Esophagus muscularis mucosa (tissue), 4 donors: ENCODE measurements around the gene EFTUD2. TPM values are rescaled to one million over a fixed set of nuclear protein-coding genes. Genes with fewer than 3 reads are reported as not detected.

Experiments used
- DNase-seq: peaks from one replicate; pipeline ENCODE4 v3.0.0-alpha.2; 2017; ENCODE audit errors: extremely low spot score
- H3K27ac ChIP-seq, 4 donors: fragments of 200-600 bp; sonication (generic); replicated peaks in 1 of 4; 1 replicate in 3 of 4; 2 replicates in 1 of 4; pipeline ENCODE4 v1.5.1; 2016 to 2019; ENCODE audit warnings: mild to moderate bottlenecking in 1 of 4
- H3K27me3 ChIP-seq, 4 donors: fragments of 200-600 bp; sonication (generic); one replicate each; pipeline versions ENCODE4 v1.5.1 to v1.6.0; 2016 to 2019
- H3K36me3 ChIP-seq, 4 donors: fragments of 200-600 bp; sonication (generic); one replicate each; pipeline ENCODE4 v1.5.1; 2016 to 2019
- H3K4me1 ChIP-seq, 4 donors: fragments of 200-600 bp; sonication (generic); one replicate each; pipeline ENCODE4 v1.5.1; 2016 to 2019
- H3K4me3 ChIP-seq, 4 donors: fragments of 200-600 bp; sonication (generic); 1 replicate in 2 of 4; 2 replicates in 2 of 4; pipeline ENCODE4 v1.5.1; 2016 to 2019; ENCODE audit warnings: mild to moderate bottlenecking in 4 of 4, moderate library complexity in 1 of 4
- H3K9me3 ChIP-seq, 4 donors: fragments of 200-600 bp; sonication (generic); 1 replicate in 3 of 4; 2 replicates in 1 of 4; pipeline ENCODE4 v1.5.1; 2016 to 2019
- CTCF ChIP-seq, 3 experiments: fragments of 200-600 bp in 2 of 3; fragments of 450-650 bp in 1 of 3; sonication (generic) in 2 of 3; IDR thresholded peaks; one replicate each; pipeline ENCODE4 v1.5.1; 2017 to 2019; ENCODE audit warnings: antibody characterized with exemption in 3 of 3, mild to moderate bottlenecking in 2 of 3, moderate library complexity in 1 of 3
- EP300 ChIP-seq: sonication (generic); formaldehyde crosslinking; IDR thresholded peaks from one replicate; pipeline ENCODE4 v1.6.1; 2017; ENCODE audit warnings: antibody characterized with exemption
- POLR2A ChIP-seq: fragments of 450-650 bp; IDR thresholded peaks from one replicate; pipeline ENCODE4 v1.6.1; 2017; ENCODE audit warnings: antibody characterized with exemption, moderate library complexity, mild to moderate bottlenecking, low read depth
- POLR2AphosphoS5 ChIP-seq, 2 donors: sonication (generic); formaldehyde crosslinking; IDR thresholded peaks; one replicate each; pipeline ENCODE4 v1.6.1; 2017; ENCODE audit warnings: antibody characterized with exemption in 2 of 2
- WGBS: methylation state at CpG from one replicate; pipeline ENCODE4 v1.1.5; 2018; 5-methylcytosine and 5-hydroxymethylcytosine counted together
- intact Hi-C: fragments of 100-400 bp; cut with DNase I; formaldehyde crosslinking; loops from one replicate; pipeline ENCODE4 v1.15.1; 2023
- total RNA-seq, 4 donors: library from RNA; depleted of rRNA; stranded (reverse); fragments of >200 nt; gene quantifications; one replicate each; pipeline versions ENCODE4 v1.1.0 to v1.2.1, GENCODE V29; 2016

The EFTUD2 gene
- total RNA-seq, 4 donors from 2014 or later, result 46.0 to 49.7 (median 48.3) TPM

DNA sequence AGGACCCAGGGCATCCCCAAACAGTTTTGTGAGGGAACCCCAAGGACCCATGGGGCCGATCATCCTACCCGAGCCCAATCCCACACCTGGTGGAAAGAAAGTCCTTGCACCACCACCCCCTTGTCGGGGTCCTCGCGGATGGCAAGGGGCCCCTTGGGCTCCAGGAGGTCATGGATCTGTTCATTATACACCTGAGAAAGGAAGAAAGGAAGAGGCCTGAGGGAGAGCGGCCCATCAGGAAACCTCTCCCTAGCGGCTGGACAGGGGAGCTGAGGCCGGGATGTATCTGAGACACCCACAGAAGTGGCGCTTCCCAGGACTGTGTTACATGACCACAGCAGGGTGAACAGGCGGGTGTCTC is 35.5 kb upstream of the EFTUD2 start:
- DNase-seq, result no peak
- intact Hi-C loops, result no loop called here
- Histone ChIP-seq H3K9me3 (no peaks in the 10 kb centered on the region), H3K27ac (no peak overlapping the region), H3K36me3 (no peaks in the 10 kb centered on the region), H3K4me3 (no peak overlapping the region), H3K27me3 (no peaks in the 10 kb centered on the region), H3K4me1 (peaks cover 0 to 3% (median under 1%) of the 10 kb centered on the region in 4 donors)
- TF ChIP-seq POLR2AphosphoS5 (IDR thresholded peaks at IDR 0.05) (no peak), POLR2A (no peak), EP300 (no peak), CTCF (IDR thresholded peaks at IDR 0.05) (no peak)
- WGBS, result 93% methylated on average over 8 of the region's 10 CpGs

DNA sequence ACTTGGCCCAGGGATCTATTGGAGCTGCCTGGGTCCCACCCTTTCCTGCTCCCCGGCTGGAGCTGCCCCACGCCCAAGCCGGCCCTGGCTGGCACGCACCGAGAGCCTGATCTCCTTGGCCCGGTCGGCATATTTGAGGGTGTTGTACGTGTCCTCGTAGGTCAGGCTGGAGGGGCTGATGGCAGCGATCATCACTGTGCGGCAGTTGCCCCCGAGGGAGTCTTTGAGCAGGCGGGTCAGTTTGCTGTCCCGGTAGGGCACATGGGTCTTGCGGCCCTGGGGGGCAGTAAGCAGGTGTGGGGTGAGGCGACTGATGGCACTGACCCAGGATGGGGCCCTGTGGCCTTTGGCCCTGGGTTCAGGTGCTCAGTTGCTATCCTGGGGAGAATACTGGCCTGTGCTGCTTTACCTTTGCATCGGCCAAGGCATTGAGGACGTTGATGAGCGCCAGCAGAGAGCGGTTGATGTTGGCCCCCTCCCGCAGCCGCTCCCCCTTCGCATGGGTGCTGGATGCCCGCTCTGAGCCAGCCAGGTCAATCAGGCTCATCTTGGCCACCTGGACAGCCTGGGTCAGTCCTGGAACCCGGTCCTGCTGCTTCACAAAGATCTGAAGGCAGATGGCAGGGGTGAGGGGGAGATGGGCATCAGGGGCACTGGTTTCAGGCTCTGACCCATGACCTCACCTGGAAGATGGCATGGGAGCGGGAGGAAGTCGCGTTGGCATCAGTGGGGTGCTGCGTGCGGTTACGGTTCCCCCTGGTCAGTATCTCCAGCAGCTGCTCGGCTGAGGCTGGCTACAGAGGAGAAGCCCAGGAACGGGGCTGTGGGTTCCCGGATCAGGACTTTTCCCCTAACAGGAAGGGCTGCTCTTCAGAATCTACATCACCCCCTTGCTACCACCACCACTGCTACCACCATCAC is 34.8 kb upstream of the EFTUD2 start:
- 98% methylated on average over 32 of the region's 34 CpGs for WGBS
- DNase-seq, result no peak
- no peak overlapping the region for H3K4me3 ChIP-seq
- intact Hi-C loops, result no loop called here
- no peaks in the 10 kb centered on the region for H3K36me3 ChIP-seq
- no peaks in the 10 kb centered on the region for H3K9me3 ChIP-seq
- H3K4me1 ChIP-seq, result no peaks in the 10 kb centered on the region
- H3K27ac ChIP-seq, result no peak overlapping the region
- TF ChIP-seq CTCF (IDR thresholded peaks at IDR 0.05) (no peak), EP300 (no peak)
- no peaks in the 10 kb centered on the region for H3K27me3 ChIP-seq

DNA sequence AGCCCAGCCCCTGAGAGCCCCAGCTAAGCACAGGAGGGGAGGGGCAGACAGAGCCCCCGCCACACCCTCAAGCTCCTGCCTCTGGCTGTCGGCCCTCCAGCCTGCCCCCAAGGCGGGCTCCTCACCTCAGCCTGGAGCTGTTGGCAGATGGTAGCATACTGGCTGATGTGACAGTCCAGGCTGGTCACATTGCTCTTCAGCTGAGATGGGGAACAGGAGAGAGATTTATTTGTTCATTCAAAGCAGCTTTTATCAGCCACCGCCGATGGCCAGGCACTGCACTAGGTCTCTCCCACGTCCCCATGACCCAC is 33.5 kb upstream of the EFTUD2 start:
- no peak overlapping the region for H3K4me3 ChIP-seq
- no peak overlapping the region for H3K27ac ChIP-seq
- no peaks in the 10 kb centered on the region for H3K4me1 ChIP-seq
- WGBS, result 96% methylated on average over 4 of the region's 6 CpGs
- no peaks in the 10 kb centered on the region for H3K9me3 ChIP-seq
- no peaks in the 10 kb centered on the region for H3K27me3 ChIP-seq
- intact Hi-C loops, result no loop called here
- TF ChIP-seq POLR2AphosphoS5 (IDR thresholded peaks at IDR 0.05) (no peak), POLR2A (no peak), EP300 (no peak), CTCF (IDR thresholded peaks at IDR 0.05) (no peak)
- no peaks in the 10 kb centered on the region for H3K36me3 ChIP-seq
- DNase-seq, result no peak

DNA sequence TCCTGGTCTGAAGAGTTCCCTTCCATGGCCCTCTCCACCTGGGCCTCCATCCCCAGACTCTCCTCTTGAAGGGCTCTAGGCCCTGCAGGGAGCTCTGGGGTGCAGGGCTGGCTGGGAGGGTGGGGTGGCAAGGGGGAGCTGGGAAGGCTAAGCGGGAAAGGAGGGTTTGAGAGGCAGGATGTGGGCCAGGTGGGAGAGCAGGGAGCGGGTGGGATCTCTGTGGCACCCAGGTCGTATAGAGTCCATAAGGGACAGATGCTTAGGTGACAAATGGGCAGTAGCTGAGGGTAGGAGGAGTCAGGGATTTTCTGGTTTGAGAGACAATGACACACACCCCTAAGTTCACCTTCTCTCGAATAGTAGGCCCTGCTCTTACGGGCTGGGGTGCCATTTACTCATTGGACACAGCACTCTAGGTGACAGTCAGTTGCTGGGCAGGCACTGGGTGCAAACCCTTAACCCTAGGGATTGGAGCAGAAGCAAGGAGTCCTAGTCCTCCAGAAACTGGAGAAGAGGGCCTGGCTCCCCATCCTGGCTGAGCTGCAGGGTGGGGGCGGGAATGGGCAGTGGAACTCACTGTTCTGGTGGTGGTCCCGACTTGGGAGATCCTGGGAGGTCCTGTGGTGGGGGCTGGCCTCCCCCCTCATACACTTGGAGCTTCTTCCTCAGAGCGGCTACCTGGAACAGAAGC is 33.0 kb upstream of the EFTUD2 start:
- no peak for DNase-seq

More for the DNA sequence above, 33.0 kb upstream of the EFTUD2 start:
- no peaks in the 10 kb centered on the region for H3K9me3 ChIP-seq
- H3K27me3 ChIP-seq, result no peaks in the 10 kb centered on the region
- TF ChIP-seq POLR2A (no peak), CTCF (IDR thresholded peaks at IDR 0.05) (no peak), EP300 (no peak), POLR2AphosphoS5 (IDR thresholded peaks at IDR 0.05) (no peak)
- no peak overlapping the region for H3K4me3 ChIP-seq
- H3K27ac ChIP-seq, result no peak overlapping the region
- 87% methylated on average over 7 of the region's 8 CpGs for WGBS
- intact Hi-C loops, result no loop called here
- peaks cover 0 to 1% (median 0%) of the 10 kb centered on the region in 4 donors for H3K4me1 ChIP-seq
- no peaks in the 10 kb centered on the region for H3K36me3 ChIP-seq
